Measurements from ENCODE around the gene CDC20B.

GRCh38 chr5:55172937-55173686, at the start of gene CDC20B:
- no peak for TF ChIP-seq CTCF (IDR thresholded peaks at IDR 0.05)
- TF ChIP-seq ZFX (IDR thresholded peaks at IDR 0.05; ENCODE audit: borderline replicate concordance): no peak
